HepG2 (cell line): ENCODE measurements around the gene MYOM1. TPM values are rescaled to one million over a fixed set of nuclear protein-coding genes. Genes with fewer than 3 reads are reported as not detected.

Experiments used
- ARHGAP35 ChIP-seq: sonication (generic); formaldehyde crosslinking; IDR thresholded peaks from 2 replicates; pipeline ENCODE4 v1.9.0; 2022; ENCODE audit warnings: mild to moderate bottlenecking, inconsistent platforms, moderate library complexity, missing genetic modification reagents, borderline replicate concordance
- ATM ChIP-seq: fragments of 450-650 bp; IDR thresholded peaks from 2 replicates; pipeline ENCODE4 v1.7.1; 2017; ENCODE audit warnings: mild to moderate bottlenecking, borderline replicate concordance
- BRCA1 ChIP-seq: sonication (generic); formaldehyde crosslinking; IDR thresholded peaks from 2 replicates; pipeline ENCODE4 v1.4.0; 2020; ENCODE audit warnings: missing genetic modification reagents
- CTCF ChIP-seq: sonication (generic); formaldehyde crosslinking; IDR thresholded peaks from 2 replicates; pipeline ENCODE4 v1.5.0; 2020; ENCODE audit warnings: mild to moderate bottlenecking, missing genetic modification reagents, moderate library complexity
- DMAP1 ChIP-seq: IDR thresholded peaks from 2 replicates; pipeline ENCODE4 v1.6.1; 2016
- ELF3 ChIP-seq: IDR thresholded peaks from 2 replicates; pipeline ENCODE4 v1.6.1; 2016; ENCODE audit warnings: missing genetic modification reagents, missing compliant biosample characterization
- HMG20A ChIP-seq: IDR thresholded peaks from 2 replicates; pipeline ENCODE4 v1.6.1; 2016; ENCODE audit warnings: borderline replicate concordance
- HNRNPUL1 ChIP-seq: fragments of 200-400 bp; formaldehyde crosslinking; IDR thresholded peaks from 2 replicates; pipeline ENCODE4 v1.6.1; 2017; ENCODE audit warnings: low read depth, mild to moderate bottlenecking, low read length, moderate library complexity
- MED1 ChIP-seq: sonication (generic); formaldehyde crosslinking; IDR thresholded peaks from 2 replicates; pipeline ENCODE4 v1.4.0; 2020; ENCODE audit warnings: missing genetic modification reagents
- MIXL1 ChIP-seq: IDR thresholded peaks from 2 replicates; pipeline ENCODE4 v1.6.1; 2016
- NFIC ChIP-seq: IDR thresholded peaks from 2 replicates; pipeline ENCODE4 v1.6.1; 2012; ENCODE audit warnings: mild to moderate bottlenecking, low read length, inconsistent platforms
- PCBP2 ChIP-seq: fragments of 200-400 bp; formaldehyde crosslinking; optimal IDR thresholded peaks from 2 replicates; pipeline ENCODE3; 2018; ENCODE audit warnings: low read length, low read depth; ENCODE audit not compliant: poor library complexity, severe bottlenecking
- POGZ ChIP-seq: sonication (generic); formaldehyde crosslinking; IDR thresholded peaks from 2 replicates; pipeline ENCODE4 v1.4.0; 2020; ENCODE audit warnings: mild to moderate bottlenecking, missing genetic modification reagents
- PRMT3 ChIP-seq: sonication (generic); formaldehyde crosslinking; IDR thresholded peaks from 2 replicates; pipeline ENCODE4 v1.8.1; 2022; ENCODE audit warnings: low read depth, mild to moderate bottlenecking, moderate library complexity, missing genetic modification reagents, borderline replicate concordance
- RCOR2 ChIP-seq: IDR thresholded peaks from 2 replicates; pipeline ENCODE4 v1.6.1; 2016; ENCODE audit warnings: missing biosample characterization, missing genetic modification reagents
- SATB2 ChIP-seq: sonication (generic); formaldehyde crosslinking; IDR thresholded peaks from 2 replicates; pipeline ENCODE4 v1.5.0; 2020; ENCODE audit warnings: missing genetic modification reagents
- SOX13 ChIP-seq, 3 experiments: fragments of 450-650 bp in 1 of 3; sonication (generic) in 1 of 3; formaldehyde crosslinking in 1 of 3; IDR thresholded peaks in 2 of 3; conservative IDR thresholded peaks in 1 of 3; 2 replicates each; pipeline versions ENCODE4 v1.5.0 to v1.6.1; 2016 to 2020; ENCODE audit warnings: antibody characterized with exemption in 1 of 3, mild to moderate bottlenecking in 1 of 3, missing compliant biosample characterization in 1 of 3, missing genetic modification reagents in 1 of 3, moderate library complexity in 1 of 3
- SOX5 ChIP-seq: IDR thresholded peaks from 2 replicates; pipeline ENCODE4 v1.6.1; 2016; ENCODE audit warnings: borderline replicate concordance
- ZNF407 ChIP-seq: sonication (generic); formaldehyde crosslinking; IDR thresholded peaks from one replicate; pipeline ENCODE4 v1.5.1; 2020; ENCODE audit warnings: mild to moderate bottlenecking, missing genetic modification reagents; ENCODE audit errors: not compliant biosample characterization
- ZNF614 ChIP-seq: IDR thresholded peaks from 2 replicates; pipeline ENCODE4 v1.6.1; 2018; ENCODE audit warnings: missing biosample characterization, missing genetic modification reagents, inconsistent platforms, borderline replicate concordance
- polyA plus RNA-seq, 8 experiments: library from polyadenylated mRNA; depleted of rRNA in 3 of 8; stranded (reverse) in 7 of 8; unstranded in 1 of 8; fragments of >200 nt; fragmentation: Illumina TruSeq in 4 of 8; extraction: Trizol in 4 of 8; gene quantifications; 2 replicates each; pipeline versions ENCODE4 v1.2.1 to v1.2.3, GENCODE V29; 2011 to 2016; ENCODE audit warnings: low read depth in 4 of 8, missing spikeins in 1 of 8, mixed read lengths in 1 of 8; ENCODE audit not compliant: insufficient read depth in 1 of 8
- total RNA-seq, 5 experiments: library from RNA; depleted of rRNA; stranded (reverse); fragments of >200 nt; fragmentation: Illumina TruSeq; extraction: Trizol; gene quantifications; 2 replicates each; pipeline ENCODE4 v1.2.3, GENCODE V29; 2016; ENCODE audit warnings: low read depth in 1 of 5

Gene MYOM1
- total and polyA plus RNA-seq, 2 of the 13 experiments (the other 11 are each of a cell fraction or from before 2014, with no cell fraction given), result 0.46 to 0.98 TPM

- TF ChIP-seq CTCF, result peak; percentile 14; the same call in 1 of the 2 replicates
- TF ChIP-seq NFIC, result peak; percentile 93
- no peak for TF ChIP-seq ZNF614 (CRISPR knock-in tag)
- TF ChIP-seq DMAP1 (CRISPR knock-in tag), result no peak
- no peak for TF ChIP-seq POGZ (CRISPR knock-in tag)
- TF ChIP-seq SOX13 (IDR thresholded peaks at IDR 0.05), result no peak
- TF ChIP-seq SOX13 (CRISPR knock-in tag; conservative IDR thresholded peaks at IDR 0.05 in 1 of 2, IDR thresholded peaks at IDR 0.05 in 1 of 2), result peak in 1 of 2 experiments; percentile 72; a peak in 2 of 4 replicates
- TF ChIP-seq PCBP2, result no peak
- peak; percentile 51; the same call in 1 of the 2 replicates for TF ChIP-seq RCOR2
- TF ChIP-seq MIXL1 (CRISPR knock-in tag), result peak; percentile 44; the same call in 1 of the 2 replicates
- TF ChIP-seq MED1 (CRISPR knock-in tag), result peak; percentile 58; the same call in 1 of the 2 replicates
- no peak for TF ChIP-seq PRMT3 (CRISPR knock-in tag)
- no peak for TF ChIP-seq ARHGAP35 (CRISPR knock-in tag)
- no peak for TF ChIP-seq ZNF407
- 0 out of 2 replicates have a peak, but pooled peaks have one; percentile 12 for TF ChIP-seq ELF3 (CRISPR knock-in tag)
- no peak for TF ChIP-seq HNRNPUL1
- peak; percentile 71; the same call in 1 of the 2 replicates for TF ChIP-seq SOX5 (CRISPR knock-in tag)
- 0 out of 2 replicates have a peak, but pooled peaks have one; percentile 51 for TF ChIP-seq SATB2 (CRISPR knock-in tag)
- TF ChIP-seq HMG20A (CRISPR knock-in tag), result peak; percentile 63; the same call in 1 of the 2 replicates
- no peak for TF ChIP-seq BRCA1 (CRISPR knock-in tag)
- TF ChIP-seq ATM, result no peak
These were observed 66.6 kb downstream of the MYOM1 start (continued) for GRCh38 chr18:3153107-3153704.
